ENCODE results near the gene FOXP1.

The FOXP1 gene

DNA sequence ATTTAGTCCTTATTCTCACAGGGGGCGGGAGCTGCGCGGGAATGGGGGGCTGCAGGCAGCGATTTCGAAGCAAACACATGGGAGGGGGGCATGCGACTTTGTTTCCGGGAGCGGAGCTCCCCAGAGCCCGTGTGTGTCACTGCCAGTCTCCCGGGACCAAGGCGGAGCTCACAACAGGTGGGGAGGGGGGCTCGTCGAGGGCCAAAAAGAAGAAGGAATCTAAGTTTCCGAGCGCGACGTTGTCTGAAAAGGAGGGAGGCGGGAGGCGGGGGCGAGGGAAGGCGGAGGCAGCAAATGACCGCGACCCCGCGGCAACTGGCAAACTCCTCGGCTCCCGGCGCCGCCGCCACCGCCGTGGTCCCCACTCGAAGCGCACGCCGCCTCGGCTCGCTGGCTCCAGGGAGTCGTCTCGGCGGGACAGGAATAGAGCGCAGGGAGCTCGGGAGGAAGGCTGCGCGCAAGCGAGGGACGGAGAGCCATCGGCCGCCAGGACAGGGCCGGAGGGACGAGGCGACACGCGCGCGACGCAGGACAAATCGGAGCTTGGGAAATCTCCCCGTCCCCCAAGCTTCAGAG, 1.4 kb downstream of the FOXP1 start:
- Histone ChIP-seq H3K9me3 (ENCODE audit: insufficient read depth, low read depth, low read length) (no peaks in the 10 kb centered on the region), H3K36me3 (ENCODE audit: control insufficient read depth in 1 of 2, insufficient read depth in 2 of 2, low read length in 2 of 2) (no peaks in the 10 kb centered on the region), H3K27ac (ENCODE audit: low read depth, low read length) (no peak overlapping the region)

DNA sequence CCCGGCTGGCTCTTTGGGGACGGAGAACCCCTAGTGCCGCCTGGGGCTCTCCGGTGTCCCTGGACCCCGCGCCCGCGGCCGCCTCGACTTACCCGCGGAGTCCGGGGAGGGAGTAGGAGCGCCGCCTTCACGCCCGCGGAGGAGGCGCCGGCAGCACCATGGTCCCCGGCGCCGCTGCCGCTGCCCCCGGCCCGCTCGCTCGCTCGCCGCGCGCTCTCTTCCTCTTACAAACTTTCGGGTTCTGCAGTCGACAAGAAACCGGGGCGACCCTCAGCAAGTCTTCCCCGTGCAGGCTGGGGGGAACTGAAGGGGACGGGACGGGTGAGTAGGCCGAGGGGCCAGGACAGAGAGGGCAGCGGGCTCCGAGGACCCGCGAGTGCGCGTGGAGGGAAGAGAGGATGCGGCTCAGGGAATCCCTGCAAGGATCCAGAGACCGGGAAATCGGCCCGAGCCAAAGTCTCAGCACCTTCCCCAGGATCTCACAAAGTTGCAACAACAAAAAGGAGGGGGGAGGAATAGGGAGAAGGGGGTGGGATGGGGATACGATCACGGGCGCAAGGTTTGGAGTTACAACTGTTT, 2.0 kb downstream of the FOXP1 start:
- Histone ChIP-seq H2BK5ac (ENCODE audit: low read depth, low read length, poor library complexity) (no peak overlapping the region), H3K4me3 (ENCODE audit: low read depth, low read length) (peak overlapping the region; percentile 74), H4K12ac (ENCODE audit: low read depth, low read length) (peak overlapping the region; percentile 83), H3K18ac (ENCODE audit: low read length) (peak overlapping the region; percentile 95), H3K27ac (ENCODE audit: low read depth, low read length) (no peak overlapping the region), H3K23ac (ENCODE audit: low read length) (no peak overlapping the region), H3K9me3 (ENCODE audit: insufficient read depth, low read depth, low read length) (no peaks in the 10 kb centered on the region), H2BK12ac (ENCODE audit: low read length) (peak overlapping the region; percentile 83), H3K79me1 (ENCODE audit: low read length) (peaks cover 15% of the 10 kb centered on the region), H3K14ac (ENCODE audit: low read length) (peak overlapping the region; percentile 75), H4K8ac (ENCODE audit: low read depth, low read length) (peak overlapping the region; percentile 83), H3K79me2 (ENCODE audit: control insufficient read depth, insufficient read depth, low read length, poor library complexity) (peaks cover 3% of the 10 kb centered on the region), H2AFZ (ENCODE audit: insufficient read depth, low read length, poor library complexity) (peak overlapping the region; percentile 85), H3K4ac (ENCODE audit: low read depth, low read length) (peak overlapping the region; percentile 70), H3K4me1 (ENCODE audit: control insufficient read depth in 1 of 2, insufficient read depth in 2 of 2, low read length in 2 of 2) (peaks cover 2 to 4% of the 10 kb centered on the region in 2 experiments), H3K27me3 (ENCODE audit: insufficient read depth, low read length) (no peaks in the 10 kb centered on the region), H4K91ac (ENCODE audit: low read depth, low read length) (peak overlapping the region; percentile 36), H2AK5ac (ENCODE audit: low read length) (no peak overlapping the region), H2BK120ac (ENCODE audit: insufficient read depth, low read length, poor library complexity) (peak overlapping the region; percentile 68), H3K36me3 (ENCODE audit: control insufficient read depth in 1 of 2, insufficient read depth in 2 of 2, low read length in 2 of 2) (no peaks in the 10 kb centered on the region), H3K9ac (ENCODE audit: low read length) (no peak overlapping the region), H3K4me2 (ENCODE audit: low read length) (peak overlapping the region; percentile 78)
- DNase-seq, result peak in 1 of 2 donors; percentile 37
- no CpG with 5 or more reads among the region's 53 CpGs for WGBS (ENCODE audit: extremely low coverage, insufficient coverage, insufficient read length)

More for the DNA sequence above, 1.4 kb downstream of the FOXP1 start:
- no peaks in the 10 kb centered on the region for H3K27me3 ChIP-seq (ENCODE audit: insufficient read depth, low read length)
- no peak overlapping the region for H2AK5ac ChIP-seq (ENCODE audit: low read length)
- peak overlapping the region; percentile 11 for H3K4ac ChIP-seq (ENCODE audit: low read depth, low read length)
- H4K12ac ChIP-seq (ENCODE audit: low read depth, low read length), result peak overlapping the region; percentile 6
- peak overlapping the region; percentile 5 for H3K14ac ChIP-seq (ENCODE audit: low read length)
- H3K18ac ChIP-seq (ENCODE audit: low read length), result peak overlapping the region; percentile 44
- peak overlapping the region; percentile 36 for H4K91ac ChIP-seq (ENCODE audit: low read depth, low read length)
- no peak overlapping the region for H2BK5ac ChIP-seq (ENCODE audit: low read depth, low read length, poor library complexity)
- no peak overlapping the region for H3K23ac ChIP-seq (ENCODE audit: low read length)
- H4K8ac ChIP-seq (ENCODE audit: low read depth, low read length), result peak overlapping the region; percentile 52
- H2AFZ ChIP-seq (ENCODE audit: insufficient read depth, low read length, poor library complexity), result peak overlapping the region; percentile 52
- WGBS (ENCODE audit: extremely low coverage, insufficient coverage, insufficient read length), result no CpG with 5 or more reads among the region's 59 CpGs
- peak overlapping the region; percentile 57 for H2BK120ac ChIP-seq (ENCODE audit: insufficient read depth, low read length, poor library complexity)
- peaks cover 15% of the 10 kb centered on the region for H3K79me1 ChIP-seq (ENCODE audit: low read length)
- peak overlapping the region; percentile 74 for H3K4me3 ChIP-seq (ENCODE audit: low read depth, low read length)
- H3K4me1 ChIP-seq (ENCODE audit: control insufficient read depth in 1 of 2, insufficient read depth in 2 of 2, low read length in 2 of 2), result peaks cover 2 to 4% of the 10 kb centered on the region in 2 experiments
- peak overlapping the region; percentile 66 for H3K9ac ChIP-seq (ENCODE audit: low read length)
- peak; percentile 26 to 67 for DNase-seq
- H3K79me2 ChIP-seq (ENCODE audit: control insufficient read depth, insufficient read depth, low read length, poor library complexity), result peaks cover 3% of the 10 kb centered on the region
- peak overlapping the region; percentile 78 for H3K4me2 ChIP-seq (ENCODE audit: low read length)
- H2BK12ac ChIP-seq (ENCODE audit: low read length), result no peak overlapping the region

DNA sequence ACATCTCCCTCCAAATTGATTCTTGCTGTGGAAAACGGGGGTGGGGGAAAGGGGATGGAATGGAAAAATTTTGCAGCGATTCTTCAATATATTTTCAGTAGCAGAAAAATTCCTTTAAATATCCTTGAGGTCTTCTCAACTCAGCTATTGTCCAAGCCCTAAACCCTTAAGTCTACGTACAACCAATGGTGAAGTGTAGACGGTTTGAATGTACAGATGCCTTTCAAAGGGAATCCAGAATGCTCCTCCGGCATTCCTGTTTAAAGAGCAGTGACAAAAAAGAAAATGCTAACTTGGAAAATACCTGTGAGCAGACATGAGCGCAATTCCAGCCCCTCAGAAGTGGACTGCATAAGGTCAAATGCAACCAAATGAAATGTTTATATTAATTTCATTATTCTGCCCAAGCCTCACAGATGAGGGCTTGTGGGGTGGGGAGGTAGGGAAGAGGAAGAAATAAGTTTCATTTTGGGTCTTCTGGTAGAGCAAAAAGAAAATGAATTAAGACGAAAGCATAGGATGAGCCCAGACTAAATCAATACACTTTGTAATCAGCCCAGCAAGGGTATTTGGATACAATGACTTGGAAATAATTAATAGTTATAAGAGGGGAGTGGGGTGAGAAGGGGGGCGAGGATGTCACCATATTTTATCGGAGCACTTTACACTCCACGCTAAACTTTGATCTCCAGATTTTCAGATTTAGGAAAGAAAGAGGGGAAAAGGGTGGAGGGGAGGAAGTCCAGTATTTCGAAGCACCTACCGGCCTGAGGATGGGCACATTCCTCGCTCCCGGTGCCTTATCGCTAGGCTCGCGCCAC, 2.7 kb downstream of the FOXP1 start:
- Histone ChIP-seq H2BK12ac (ENCODE audit: low read length) (no peak overlapping the region), H3K79me1 (ENCODE audit: low read length) (peaks cover 15% of the 10 kb centered on the region), H3K27me3 (ENCODE audit: insufficient read depth, low read length) (no peaks in the 10 kb centered on the region), H2AFZ (ENCODE audit: insufficient read depth, low read length, poor library complexity) (peak overlapping the region; percentile 30), H3K4ac (ENCODE audit: low read depth, low read length) (no peak overlapping the region), H3K79me2 (ENCODE audit: control insufficient read depth, insufficient read depth, low read length, poor library complexity) (peaks cover 3% of the 10 kb centered on the region), H3K36me3 (ENCODE audit: control insufficient read depth in 1 of 2, insufficient read depth in 2 of 2, low read length in 2 of 2) (no peaks in the 10 kb centered on the region), H4K12ac (ENCODE audit: low read depth, low read length) (no peak overlapping the region), H3K9me3 (ENCODE audit: insufficient read depth, low read depth, low read length) (no peaks in the 10 kb centered on the region), H2AK5ac (ENCODE audit: low read length) (no peak overlapping the region), H3K4me1 (ENCODE audit: control insufficient read depth in 1 of 2, insufficient read depth in 2 of 2, low read length in 2 of 2) (peaks cover 2 to 4% of the 10 kb centered on the region in 2 experiments), H3K23ac (ENCODE audit: low read length) (no peak overlapping the region), H2BK5ac (ENCODE audit: low read depth, low read length, poor library complexity) (no peak overlapping the region), H3K27ac (ENCODE audit: low read depth, low read length) (no peak overlapping the region), H2BK120ac (ENCODE audit: insufficient read depth, low read length, poor library complexity) (no peak overlapping the region), H4K91ac (ENCODE audit: low read depth, low read length) (peak overlapping the region; percentile 26), H4K8ac (ENCODE audit: low read depth, low read length) (peak overlapping the region; percentile 32), H3K18ac (ENCODE audit: low read length) (peak overlapping the region; percentile 41), H3K4me2 (ENCODE audit: low read length) (peak overlapping the region; percentile 78), H3K4me3 (ENCODE audit: low read depth, low read length) (peak overlapping the region; percentile 74), H3K9ac (ENCODE audit: low read length) (no peak overlapping the region), H3K14ac (ENCODE audit: low read length) (peak overlapping the region; percentile 67)
- no CpG with 5 or more reads among the region's 17 CpGs for WGBS (ENCODE audit: extremely low coverage, insufficient coverage, insufficient read length)
- DNase-seq, result no peak

DNA sequence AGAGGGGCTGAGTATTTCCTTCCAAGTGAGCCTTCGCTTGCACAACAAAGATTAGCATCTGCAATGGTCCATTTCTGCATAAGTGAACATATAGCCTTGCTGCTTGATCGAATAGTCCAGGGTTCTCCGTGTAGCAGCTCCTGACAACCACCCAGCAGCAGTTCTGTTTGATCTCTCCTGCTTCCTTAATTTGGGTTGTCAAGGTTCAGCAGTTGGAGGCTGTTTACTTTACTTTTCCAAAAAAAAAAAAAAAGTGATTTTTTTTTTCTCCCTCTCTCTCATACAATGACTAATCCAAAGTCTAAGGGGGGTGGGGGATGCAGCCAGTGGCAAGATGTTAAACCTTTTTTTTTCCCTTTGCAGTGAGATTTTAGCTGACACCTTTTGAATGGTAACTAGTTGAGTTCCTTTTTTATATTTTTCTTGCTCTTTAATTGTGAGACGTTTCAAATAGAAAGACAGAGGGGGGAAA, 3.6 kb downstream of the FOXP1 start:
- H2BK120ac ChIP-seq (ENCODE audit: insufficient read depth, low read length, poor library complexity), result no peak overlapping the region
- H4K12ac ChIP-seq (ENCODE audit: low read depth, low read length), result no peak overlapping the region
- H3K79me2 ChIP-seq (ENCODE audit: control insufficient read depth, insufficient read depth, low read length, poor library complexity), result peaks cover 3% of the 10 kb centered on the region
- no peak overlapping the region for H2BK5ac ChIP-seq (ENCODE audit: low read depth, low read length, poor library complexity)
- no peak overlapping the region for H3K4ac ChIP-seq (ENCODE audit: low read depth, low read length)
- H2AK5ac ChIP-seq (ENCODE audit: low read length), result no peak overlapping the region
- peak in 1 of 2 donors; percentile 41 for DNase-seq
- H2AFZ ChIP-seq (ENCODE audit: insufficient read depth, low read length, poor library complexity), result no peak overlapping the region
- H3K18ac ChIP-seq (ENCODE audit: low read length), result no peak overlapping the region
- no peak overlapping the region for H3K4me3 ChIP-seq (ENCODE audit: low read depth, low read length)
- no peak overlapping the region for H2BK12ac ChIP-seq (ENCODE audit: low read length)
- no peak overlapping the region for H3K23ac ChIP-seq (ENCODE audit: low read length)
- H3K4me2 ChIP-seq (ENCODE audit: low read length), result no peak overlapping the region
- H3K9ac ChIP-seq (ENCODE audit: low read length), result no peak overlapping the region
- H3K79me1 ChIP-seq (ENCODE audit: low read length), result peaks cover 15% of the 10 kb centered on the region
- H3K27me3 ChIP-seq (ENCODE audit: insufficient read depth, low read length), result no peaks in the 10 kb centered on the region
- no peaks in the 10 kb centered on the region for H3K36me3 ChIP-seq (ENCODE audit: control insufficient read depth in 1 of 2, insufficient read depth in 2 of 2, low read length in 2 of 2)
- H4K91ac ChIP-seq (ENCODE audit: low read depth, low read length), result no peak overlapping the region
- no peaks in the 10 kb centered on the region for H3K9me3 ChIP-seq (ENCODE audit: insufficient read depth, low read depth, low read length)
- H3K4me1 ChIP-seq (ENCODE audit: control insufficient read depth in 1 of 2, insufficient read depth in 2 of 2, low read length in 2 of 2), result peaks cover 2 to 3% of the 10 kb centered on the region in 2 experiments
- no peak overlapping the region for H4K8ac ChIP-seq (ENCODE audit: low read depth, low read length)
- no CpG with 5 or more reads among the region's 4 CpGs for WGBS (ENCODE audit: extremely low coverage, insufficient coverage, insufficient read length)
- no peak overlapping the region for H3K14ac ChIP-seq (ENCODE audit: low read length)
- H3K27ac ChIP-seq (ENCODE audit: low read depth, low read length), result no peak overlapping the region

All from trophoblast cell (in vitro differentiated cells and primary cell).